T-cell (primary cell): ENCODE data around the gene ST8SIA6. TPM values are rescaled to one million over a fixed set of nuclear protein-coding genes. Genes with fewer than 3 reads are reported as not detected.
"Not testable (repeated sequence)": the region's sequence is repeated elsewhere in the genome, so short reads cannot be mapped to it uniquely, and the experiment has no call there.

Experiments used
- ATAC-seq, 4 experiments: fragments of 200-7000 bp in 3 of 4; fragments of 150-1000 bp in 1 of 4; cut with Tn5 transposase; replicated peaks in 1 of 4; 1 replicate in 3 of 4; 2 replicates in 1 of 4; pipeline ENCODE4 v1.10.0; 2021; ENCODE audit warnings: moderate library complexity in 3 of 4, mild to moderate bottlenecking in 2 of 4, moderate number of reproducible peaks in 1 of 4
- CTCF ChIA-PET, 2 donors: fragments of 300-600 bp; sonication (Branson Sonifier 250); formaldehyde crosslinking; loops; one replicate each; lab custom pipeline; 2022; ENCODE audit warnings: antibody characterized with exemption in 2 of 2; lab: Charles Lee
- POLR2A ChIA-PET, 2 donors: fragments of 300-600 bp; sonication (Branson Sonifier 250); formaldehyde crosslinking; loops; one replicate each; lab custom pipeline; 2022; ENCODE audit warnings: antibody characterized with exemption in 2 of 2; lab: Charles Lee
- DNase-seq, 35 experiments: peaks; one replicate each; pipeline versions ENCODE4 v3.0.0 to v3.0.0-alpha.2; 2013 to 2023
- H3K27ac ChIP-seq: one replicate; pipeline ENCODE4 v1.5.1; 2013; ENCODE audit warnings: low read length
- H3K27me3 ChIP-seq, 2 experiments: replicated peaks in 1 of 2; 1 replicate in 1 of 2; 2 replicates in 1 of 2; pipeline versions ENCODE4 v1.6.1 to v1.7.0; 2013; ENCODE audit warnings: low read length in 1 of 2, mixed read lengths in 1 of 2; ENCODE audit not compliant: control insufficient read depth in 2 of 2, insufficient read depth in 2 of 2; ENCODE audit errors: extremely low read depth in 1 of 2
- H3K36me3 ChIP-seq, 2 donors: 1 replicate in 1 of 2; 2 replicates in 1 of 2; pipeline versions ENCODE4 v1.6.1 to v1.7.0; 2013; ENCODE audit warnings: low read length in 1 of 2; ENCODE audit not compliant: control insufficient read depth in 2 of 2, insufficient read depth in 1 of 2; ENCODE audit errors: extremely low read depth in 1 of 2
- H3K4me1 ChIP-seq, 2 experiments: 1 replicate in 1 of 2; 2 replicates in 1 of 2; pipeline versions ENCODE4 v1.6.1 to v1.7.0; 2013; ENCODE audit warnings: low read length in 2 of 2, mixed read lengths in 1 of 2; ENCODE audit not compliant: insufficient read depth in 2 of 2, control insufficient read depth in 1 of 2; ENCODE audit errors: extremely low read depth in 1 of 2
- H3K4me3 ChIP-seq, 2 donors: 1 replicate in 1 of 2; 2 replicates in 1 of 2; pipeline versions ENCODE4 v1.5.1 to v1.7.0; 2013; ENCODE audit warnings: mild to moderate bottlenecking in 2 of 2, low read length in 1 of 2, moderate library complexity in 1 of 2; ENCODE audit not compliant: control insufficient read depth in 1 of 2; ENCODE audit errors: extremely low read depth in 1 of 2
- H3K9me3 ChIP-seq: 2 replicates; pipeline ENCODE4 v1.7.0; 2013
- H3K27ac Mint-ChIP-seq, 2 donors: one replicate each; pipeline ENCODE4 v1.8.0; 2020 to 2021; ENCODE audit warnings: mild to moderate bottlenecking in 2 of 2, mixed read lengths in 2 of 2
- H3K27me3 Mint-ChIP-seq, 2 donors: one replicate each; pipeline ENCODE4 v1.8.0; 2021 to 2022; ENCODE audit warnings: mixed read lengths in 2 of 2
- H3K36me3 Mint-ChIP-seq: one replicate; pipeline ENCODE4 v1.8.0; 2021; ENCODE audit warnings: mixed read lengths
- H3K4me1 Mint-ChIP-seq, 3 donors: one replicate each; pipeline ENCODE4 v1.8.0; 2020 to 2022; ENCODE audit warnings: mixed read lengths in 3 of 3, mild to moderate bottlenecking in 1 of 3
- H3K4me3 Mint-ChIP-seq, 3 donors: one replicate each; pipeline ENCODE4 v1.8.0; 2020 to 2022; ENCODE audit warnings: mild to moderate bottlenecking in 3 of 3, mixed read lengths in 3 of 3, moderate library complexity in 3 of 3
- H3K9me3 Mint-ChIP-seq, 3 donors: one replicate each; pipeline ENCODE4 v1.8.0; 2020 to 2022; ENCODE audit warnings: mixed read lengths in 3 of 3
- WGBS: methylation state at CpG from one replicate; pipeline ENCODE4 v1.1.5; 2013; ENCODE audit warnings: missing lambda C conversion rate; ENCODE audit not compliant: insufficient coverage; 5-methylcytosine and 5-hydroxymethylcytosine counted together
- total RNA-seq, 35 experiments: library from RNA in 6 of 35; stranded (reverse) in 6 of 35; fragments of 120-200 nt in 1 of 35; gene quantifications; one replicate each; pipeline versions ENCODE4 v1.2.1 to v1.2.4 and lab custom pipeline; 2013 to 2026

Gene ST8SIA6, protein sequence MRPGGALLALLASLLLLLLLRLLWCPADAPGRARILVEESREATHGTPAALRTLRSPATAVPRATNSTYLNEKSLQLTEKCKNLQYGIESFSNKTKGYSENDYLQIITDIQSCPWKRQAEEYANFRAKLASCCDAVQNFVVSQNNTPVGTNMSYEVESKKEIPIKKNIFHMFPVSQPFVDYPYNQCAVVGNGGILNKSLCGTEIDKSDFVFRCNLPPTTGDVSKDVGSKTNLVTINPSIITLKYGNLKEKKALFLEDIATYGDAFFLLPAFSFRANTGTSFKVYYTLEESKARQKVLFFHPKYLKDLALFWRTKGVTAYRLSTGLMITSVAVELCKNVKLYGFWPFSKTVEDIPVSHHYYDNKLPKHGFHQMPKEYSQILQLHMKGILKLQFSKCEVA
- 1 to 10 TPM in 4 of 5 donors, under 1 TPM in 1; 0.95 to 4.0 (median 1.7) TPM for total RNA-seq
- total RNA-seq (2013), result 2.8 TPM
- total RNA-seq (lab: John Stamatoyannopoulos, UW), result 0.29 to 9.8 (median 2.3) reads per million in 29 experiments

- peaks cover 0 to 21% of the 10 kb centered on the region in 2 experiments for H3K27me3 ChIP-seq
- ATAC-seq (peak; percentile 74 to 80 (median 78)), DNase-seq (peak in 33 of 35 experiments; percentile 12 to 73 (median 41))
- H3K27ac ChIP-seq, result no peak within 1 kb of the TSS
- H3K27me3 Mint-ChIP-seq, result peaks cover 3 to 5% of the 10 kb centered on the region in 2 donors
- no peaks in the 10 kb centered on the region for H3K9me3 ChIP-seq
- H3K36me3 Mint-ChIP-seq, result peaks cover 2% of the 10 kb centered on the region
- peaks cover 16 to 17% of the 10 kb centered on the region in 2 experiments for H3K4me1 ChIP-seq
- peaks cover 9 to 26% (median 18%) of the 10 kb centered on the region in 3 donors for H3K4me1 Mint-ChIP-seq
- WGBS, result under 1% methylated on average over 75 of the region's 91 CpGs
- peak within 1 kb of the TSS; percentile 85 to 90 (median 88) for H3K4me3 Mint-ChIP-seq
- CTCF ChIA-PET, result interaction anchor here in 1 of 2 donors (0.8 kb wide), 1 partner anchor 23 kb away, joined by 3 read pairs; no protein-coding TSS in a partner anchor
- peak within 1 kb of the TSS; percentile 57 to 87 for H3K4me3 ChIP-seq
- H3K9me3 Mint-ChIP-seq, result peaks cover 2 to 4% (median 2%) of the 10 kb centered on the region in 3 donors
- peak within 1 kb of the TSS in 1 of 2 donors; percentile 11 for H3K27ac Mint-ChIP-seq
- H3K36me3 ChIP-seq, result no peaks in the 10 kb centered on the region
- POLR2A ChIA-PET, result no interaction called here
These were observed at the start of gene ST8SIA6 for GRCh38 chr10:17454161-17455014. ST8SIA6 (minus strand) TSS chr10:17454595; CDS start chr10:17454255, 340 bp downstream.

- Mint-ChIP-seq H3K4me1 (peaks cover 28 to 54% (median 51%) of the 10 kb centered on the region in 3 donors), H3K27ac (no peak overlapping the region), H3K27me3 (no peaks in the 10 kb centered on the region), H3K36me3 (peaks cover 3% of the 10 kb centered on the region), H3K4me3 (no peak overlapping the region), H3K9me3 (peaks cover 0 to 11% (median 0%) of the 10 kb centered on the region in 3 donors)
- Histone ChIP-seq H3K4me3 (no peak overlapping the region), H3K4me1 (peaks cover 3 to 38% of the 10 kb centered on the region in 2 experiments), H3K27ac (no peak overlapping the region), H3K27me3 (no peaks in the 10 kb centered on the region), H3K36me3 (no peaks in the 10 kb centered on the region), H3K9me3 (no peaks in the 10 kb centered on the region)
- DNase-seq (no peak), ATAC-seq (no peak)
- 100% methylated on average over 1 of the region's 7 CpGs for WGBS
- ChIA-PET POLR2A (interaction anchor here (0.5 to 0.6 kb wide), 2 partner anchors 691 to 989 kb away, joined by 3 to 4 read pairs; no protein-coding TSS in a partner anchor), CTCF (interaction anchor here in 1 of 2 donors (0.6 kb wide), 1 partner anchor 368 kb away, joined by 5 read pairs; no protein-coding TSS in a partner anchor)
These were observed 49.4 kb upstream of the ST8SIA6 start for GRCh38 chr10:17503795-17504194.

DNA sequence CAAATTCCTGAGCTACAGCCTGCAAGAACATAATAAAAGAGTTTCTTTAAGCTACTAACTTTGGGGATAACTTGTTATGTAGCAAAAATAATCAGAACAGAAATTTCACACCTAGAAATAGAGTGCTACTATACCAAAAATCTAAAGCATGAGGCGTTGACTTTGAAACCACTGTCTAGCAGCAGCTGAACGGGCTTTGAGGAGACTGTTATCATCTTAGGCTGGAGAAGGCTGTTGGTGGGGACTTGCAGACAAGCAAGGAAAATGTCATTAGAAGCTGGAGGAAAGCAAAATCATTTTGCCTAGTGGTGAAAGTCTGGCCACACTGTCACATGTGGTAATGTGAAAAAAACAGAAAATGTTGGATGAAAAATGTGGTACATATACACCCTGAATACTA is 48.4 kb upstream of the ST8SIA6 start:
- H3K36me3 Mint-ChIP-seq, result peaks cover 3% of the 10 kb centered on the region
- ChIA-PET POLR2A (no interaction called here), CTCF (interaction anchor here in 1 of 2 donors (1.1 kb wide), 1 partner anchor 130 kb away, joined by 3 read pairs; no protein-coding TSS in a partner anchor)
- H3K27ac Mint-ChIP-seq, result no peak overlapping the region
- no peaks in the 10 kb centered on the region for H3K27me3 Mint-ChIP-seq
- WGBS, result 80% methylated on average over 1 of the region's 2 CpGs
- peaks cover 3 to 28% of the 10 kb centered on the region in 2 experiments for H3K4me1 ChIP-seq
- H3K4me3 Mint-ChIP-seq, result no peak overlapping the region
- H3K9me3 Mint-ChIP-seq, result peaks cover 0 to 2% (median 0%) of the 10 kb centered on the region in 3 donors
- ATAC-seq (no peak), DNase-seq (no peak)
- H3K36me3 ChIP-seq, result no peaks in the 10 kb centered on the region
- no peaks in the 10 kb centered on the region for H3K27me3 ChIP-seq
- no peaks in the 10 kb centered on the region for H3K9me3 ChIP-seq
- H3K27ac ChIP-seq, result no peak overlapping the region
- H3K4me3 ChIP-seq, result no peak overlapping the region
- peaks cover 25 to 45% (median 41%) of the 10 kb centered on the region in 3 donors for H3K4me1 Mint-ChIP-seq

DNA sequence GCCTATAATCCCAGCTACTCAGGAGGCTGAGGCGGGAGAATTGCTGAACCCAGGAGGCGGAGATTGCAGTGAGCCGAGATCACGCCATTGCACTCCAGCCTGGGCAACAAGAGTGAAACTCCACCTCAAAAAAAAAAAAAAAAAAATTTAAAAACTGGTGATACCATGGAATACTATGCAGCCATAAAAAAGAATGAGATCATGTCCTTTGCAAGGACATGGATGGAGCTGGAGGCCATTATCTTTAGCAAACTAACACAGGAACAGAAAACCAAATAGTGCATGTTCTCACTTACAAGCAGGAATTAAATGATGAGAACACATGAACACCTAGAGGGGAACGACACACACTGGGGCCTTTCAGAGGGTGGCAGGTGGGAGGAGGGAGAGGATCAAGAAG is 44.6 kb upstream of the ST8SIA6 start:
- CTCF ChIA-PET, H3K27me3 ChIP-seq, H3K4me3 Mint-ChIP-seq, ATAC-seq, H3K36me3 Mint-ChIP-seq, H3K27me3 Mint-ChIP-seq, H3K27ac ChIP-seq, H3K4me1 ChIP-seq, H3K9me3 ChIP-seq, H3K27ac Mint-ChIP-seq, DNase-seq, H3K36me3 ChIP-seq, H3K4me3 ChIP-seq, H3K9me3 Mint-ChIP-seq: not testable (repeated sequence)
- peaks cover 2 to 10% (median 5%) of the 10 kb centered on the region in 3 donors for H3K4me1 Mint-ChIP-seq
- POLR2A ChIA-PET, result interaction anchor here in 1 of 2 donors (0.6 to 0.7 kb wide), 2 partner anchors 33 to 177 kb away, joined by 3 to 7 read pairs; no protein-coding TSS in a partner anchor
- no CpG with 5 or more reads among the region's 5 CpGs for WGBS

GRCh38 chr10:17497446-17498030 is 43.1 kb upstream of the ST8SIA6 start:
- Mint-ChIP-seq H3K36me3 (peaks cover 3% of the 10 kb centered on the region), H3K4me1 (peaks cover 0 to 3% (median 2%) of the 10 kb centered on the region in 3 donors), H3K9me3 (no peaks in the 10 kb centered on the region), H3K27me3 (peaks cover 0 to 5% of the 10 kb centered on the region in 2 donors), H3K27ac (no peak overlapping the region), H3K4me3 (no peak overlapping the region)
- ATAC-seq (no peak), DNase-seq (no peak)
- Histone ChIP-seq H3K4me1 (peaks cover 0 to 2% of the 10 kb centered on the region in 2 experiments), H3K4me3 (no peak overlapping the region), H3K27ac (no peak overlapping the region), H3K36me3 (no peaks in the 10 kb centered on the region), H3K9me3 (no peaks in the 10 kb centered on the region), H3K27me3 (peaks cover 0 to 3% of the 10 kb centered on the region in 2 experiments)
- CTCF ChIA-PET, result interaction anchor here in 1 of 2 donors (0.6 kb wide), 1 partner anchor 60 kb away, joined by 3 read pairs; no protein-coding TSS in a partner anchor
- POLR2A ChIA-PET, result interaction anchor here (0.7 to 1.1 kb wide), 3 partner anchors 10 to 230 kb away, joined by 3 to 16 read pairs (median 3); no protein-coding TSS in a partner anchor
- WGBS, result 83% methylated on average over 2 of the region's 6 CpGs
